ENCODE results near the gene PVR.

The PVR gene

GRCh38 chr19:44636439-44637389 is 7.0 kb upstream of the PVR start (continued):
- TF ChIP-seq POU6F1 (CRISPR knock-in tag; IDR thresholded peaks at IDR 0.05; ENCODE audit: borderline replicate concordance, low read depth) = no peak
- TF ChIP-seq CSDC2 (CRISPR knock-in tag; IDR thresholded peaks at IDR 0.05) = no peak
- no peak for TF ChIP-seq TOX (CRISPR knock-in tag; IDR thresholded peaks at IDR 0.05; ENCODE audit: borderline replicate concordance)
- no peak for TF ChIP-seq OSR1 (CRISPR knock-in tag; IDR thresholded peaks at IDR 0.05)
- TF ChIP-seq SNAI2 (CRISPR knock-in tag; IDR thresholded peaks at IDR 0.05) = no peak
- no peak for TF ChIP-seq ESRRG (CRISPR knock-in tag; IDR thresholded peaks at IDR 0.05)
- TF ChIP-seq ZNF565 (CRISPR knock-in tag; conservative IDR thresholded peaks at IDR 0.05; ENCODE audit: low read depth) = no peak
- TF ChIP-seq CSRNP3 (CRISPR knock-in tag; IDR thresholded peaks at IDR 0.05) = no peak
- TF ChIP-seq PPARA (CRISPR knock-in tag; IDR thresholded peaks at IDR 0.05; ENCODE audit: borderline replicate concordance) = no peak

- TF ChIP-seq POU6F1 (CRISPR knock-in tag; IDR thresholded peaks at IDR 0.05; ENCODE audit: borderline replicate concordance, low read depth) = no peak
- TF ChIP-seq ZFP3 (CRISPR knock-in tag; IDR thresholded peaks at IDR 0.05) = no peak
- no peak for TF ChIP-seq ZFP30 (CRISPR knock-in tag; IDR thresholded peaks at IDR 0.05)
- no peak for TF ChIP-seq RARB (CRISPR knock-in tag; IDR thresholded peaks at IDR 0.05)
- no peak for TF ChIP-seq CSDC2 (CRISPR knock-in tag; IDR thresholded peaks at IDR 0.05)
- no peak for TF ChIP-seq SNAI2 (CRISPR knock-in tag; IDR thresholded peaks at IDR 0.05)
- no peak for TF ChIP-seq ZNF8 (CRISPR knock-in tag; IDR thresholded peaks at IDR 0.05)
- no peak for TF ChIP-seq ZC3H10 (CRISPR knock-in tag; IDR thresholded peaks at IDR 0.05)
- TF ChIP-seq BACH2 (CRISPR knock-in tag; IDR thresholded peaks at IDR 0.05; ENCODE audit: borderline replicate concordance) = no peak
- TF ChIP-seq ISL1 (CRISPR knock-in tag; IDR thresholded peaks at IDR 0.05) = no peak
- no peak for TF ChIP-seq PATZ1 (CRISPR knock-in tag; IDR thresholded peaks at IDR 0.05; ENCODE audit: borderline replicate concordance)
- TF ChIP-seq GLIS3 (CRISPR knock-in tag; IDR thresholded peaks at IDR 0.05) = no peak
- no peak for TF ChIP-seq TCF4 (CRISPR knock-in tag; IDR thresholded peaks at IDR 0.05; ENCODE audit: borderline replicate concordance)
- TF ChIP-seq ESRRG (CRISPR knock-in tag; IDR thresholded peaks at IDR 0.05) = no peak
- TF ChIP-seq TSHZ2 (CRISPR knock-in tag; IDR thresholded peaks at IDR 0.05) = no peak
- ATAC-seq = no peak
These were observed 6.3 kb upstream of the PVR start for GRCh38 chr19:44637390-44637764.

GRCh38 chr19:44640518-44640917 is 3.2 kb upstream of the PVR start:
- TF ChIP-seq CREB5 (CRISPR knock-in tag; IDR thresholded peaks at IDR 0.05; ENCODE audit: low read depth) = no peak
- no peak for TF ChIP-seq PPARA (CRISPR knock-in tag; IDR thresholded peaks at IDR 0.05; ENCODE audit: borderline replicate concordance)
- no peak for TF ChIP-seq ZNF70 (CRISPR knock-in tag; IDR thresholded peaks at IDR 0.05)
- no peak for TF ChIP-seq GLIS3 (CRISPR knock-in tag; IDR thresholded peaks at IDR 0.05)
- no peak for TF ChIP-seq TSHZ2 (CRISPR knock-in tag; IDR thresholded peaks at IDR 0.05)
- TF ChIP-seq ESRRG (CRISPR knock-in tag; IDR thresholded peaks at IDR 0.05) = no peak
- ATAC-seq = no peak

Data from SK-N-SH treated with all-trans-retinoic acid at 6 μM for 48 hours (cell line).